ENCODE measurements around the gene AIM2.
"Not testable (repeated sequence)": the region's sequence is repeated elsewhere in the genome, so short reads cannot be mapped to it uniquely, and the experiment has no call there.

Gene AIM2

DNA sequence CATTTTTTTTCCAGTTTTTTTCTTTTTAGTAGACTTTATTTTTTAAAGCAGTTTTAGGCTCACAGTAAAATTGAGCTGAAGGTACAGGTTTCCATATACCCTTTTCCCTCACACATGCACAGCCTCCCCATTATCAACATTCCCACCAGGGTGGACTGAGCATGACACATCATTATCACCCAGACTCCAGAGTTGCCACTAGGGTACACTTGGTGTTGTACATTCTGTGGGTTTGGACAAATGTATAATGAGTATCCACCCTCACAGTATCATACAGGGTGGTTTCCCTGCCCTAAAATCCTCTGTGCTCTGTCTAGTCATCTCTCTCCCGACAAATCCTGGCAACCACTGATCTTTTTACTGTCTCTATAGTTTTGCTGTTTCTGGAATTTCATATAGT, 3.0 kb upstream of the AIM2 start:
- DNase-seq (ENCODE audit: low spot score): no peak

DNA sequence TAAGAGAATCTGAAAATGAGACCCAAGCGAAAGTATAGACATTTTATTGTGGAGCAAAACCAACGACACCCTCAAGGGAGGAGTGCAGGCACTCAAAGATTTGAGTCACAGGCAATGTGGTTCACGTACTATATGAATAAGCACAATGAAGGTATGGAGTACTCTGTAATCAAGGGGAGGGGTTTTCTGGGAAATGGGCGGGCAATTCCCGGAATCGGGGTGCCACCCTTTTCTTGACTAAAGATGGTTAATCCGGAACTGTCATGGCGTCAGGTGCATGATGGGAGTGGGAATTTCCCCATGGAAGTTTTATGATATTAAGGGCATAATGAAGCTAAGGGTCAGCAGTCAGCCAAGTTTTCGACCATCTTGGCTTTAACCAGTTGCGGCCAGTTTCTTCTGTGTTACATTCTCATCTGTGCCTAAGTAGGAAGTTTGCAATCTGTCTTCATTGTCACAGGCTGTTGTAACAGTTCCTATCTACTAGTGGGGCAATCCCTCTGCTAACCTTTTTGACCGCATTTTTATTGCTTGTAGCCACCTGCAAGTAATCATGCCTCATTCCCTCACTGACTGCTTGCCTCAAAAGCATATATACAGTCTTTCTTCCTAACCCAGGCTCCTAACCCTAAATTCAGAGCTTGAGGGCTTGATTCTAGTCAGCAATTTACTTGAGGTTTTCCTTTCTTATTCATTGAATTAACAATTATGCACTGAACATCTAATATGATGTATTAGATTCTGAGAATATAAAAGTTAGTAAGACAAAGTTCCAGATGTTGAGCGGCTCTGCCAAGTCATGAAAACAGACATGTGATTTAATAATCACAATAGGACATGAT, 775 bp upstream of the AIM2 start:
- DNase-seq (ENCODE audit: low spot score): no peak

DNA sequence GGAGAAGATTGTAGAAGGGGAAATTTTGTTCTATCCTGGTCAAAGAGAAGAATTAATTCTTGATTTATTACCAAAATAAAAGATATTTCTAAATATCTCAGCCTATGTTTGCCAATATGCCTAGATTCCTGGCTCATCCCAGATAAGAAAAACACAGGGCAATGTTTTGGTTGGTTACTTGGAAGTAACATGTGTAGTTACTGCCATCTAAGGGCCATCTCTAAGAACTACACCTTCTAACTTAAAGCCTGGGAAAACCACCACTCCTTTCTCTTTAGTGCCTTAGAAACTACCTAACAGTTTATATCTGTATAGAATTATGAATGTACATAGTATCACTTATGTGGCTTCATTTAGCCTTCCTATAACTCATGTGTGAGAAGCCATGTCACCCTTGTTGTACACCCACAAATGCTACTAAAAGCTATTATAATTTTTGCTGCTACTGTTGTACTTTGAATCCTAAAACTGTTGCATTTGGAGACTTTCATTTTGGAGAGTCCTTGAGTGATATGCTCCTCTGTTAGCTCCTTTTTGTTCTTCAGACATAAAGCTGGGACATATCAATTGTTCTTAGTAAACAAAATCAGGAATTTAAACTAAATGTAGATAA, 4.5 kb downstream of the AIM2 start:
- peak; percentile 41 for DNase-seq (ENCODE audit: low spot score)

DNA sequence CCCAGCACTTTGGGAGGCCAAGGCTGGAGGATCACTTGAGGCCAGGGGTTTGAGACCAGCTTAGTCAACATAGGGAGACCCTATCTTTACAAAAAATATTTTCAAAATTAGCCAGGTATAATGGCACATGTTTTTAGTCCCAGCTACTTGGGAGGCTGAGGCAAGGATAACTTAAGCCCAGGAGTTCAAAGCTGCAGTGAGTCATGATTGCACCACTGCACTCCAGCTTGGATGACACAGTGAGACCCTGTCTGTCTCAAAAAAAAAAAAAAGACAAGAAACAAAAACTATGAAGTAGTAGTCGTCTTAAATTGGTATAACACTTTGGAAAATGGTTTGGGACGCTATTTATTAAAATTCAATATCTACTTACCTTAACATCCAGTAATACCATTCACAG, 7.7 kb downstream of the AIM2 start:
- DNase-seq (ENCODE audit: low spot score): no peak

DNA sequence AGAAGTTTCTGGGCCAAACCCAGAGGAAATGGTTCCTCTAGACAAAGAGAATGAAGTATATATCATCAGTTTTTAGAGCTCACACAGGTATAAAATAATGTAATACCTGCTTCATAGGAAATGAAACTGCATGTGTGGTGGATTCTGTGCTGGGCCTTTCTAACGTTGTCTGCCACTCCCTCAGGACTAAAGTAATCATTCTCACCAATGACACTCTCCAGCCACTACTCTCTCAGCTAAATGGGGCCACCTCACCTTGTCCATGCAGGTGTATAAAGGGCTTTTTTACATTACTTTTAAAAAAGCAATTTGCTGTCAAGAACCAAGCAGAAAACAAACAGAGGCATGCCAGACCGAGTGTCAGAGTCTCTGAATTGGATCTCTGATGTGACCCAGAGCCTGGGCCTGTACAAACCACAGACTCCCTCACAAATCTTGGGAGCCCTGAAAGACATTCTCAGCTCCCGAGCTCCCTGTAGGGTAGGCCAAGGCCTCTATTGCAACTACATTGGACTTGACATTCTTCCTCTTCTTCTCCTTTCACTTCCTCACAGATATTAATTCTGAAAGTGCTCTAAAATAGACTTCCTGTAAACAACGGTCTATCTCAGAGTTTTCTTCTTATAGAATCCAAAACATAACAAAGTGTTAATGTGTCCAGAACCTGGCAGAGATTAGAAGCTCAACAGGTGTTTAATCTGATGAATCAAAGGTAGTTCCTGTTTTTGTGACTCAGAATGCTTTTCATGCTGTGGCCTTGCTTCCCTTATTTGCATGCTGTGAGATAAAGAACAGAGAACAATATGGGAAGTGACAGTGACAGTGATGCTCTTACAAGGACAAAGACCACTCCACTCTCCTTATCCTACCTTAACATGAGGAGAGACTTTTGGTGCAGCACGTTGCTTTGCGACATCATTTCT, 8.6 kb downstream of the AIM2 start:
- no peak for DNase-seq (ENCODE audit: low spot score)

DNA sequence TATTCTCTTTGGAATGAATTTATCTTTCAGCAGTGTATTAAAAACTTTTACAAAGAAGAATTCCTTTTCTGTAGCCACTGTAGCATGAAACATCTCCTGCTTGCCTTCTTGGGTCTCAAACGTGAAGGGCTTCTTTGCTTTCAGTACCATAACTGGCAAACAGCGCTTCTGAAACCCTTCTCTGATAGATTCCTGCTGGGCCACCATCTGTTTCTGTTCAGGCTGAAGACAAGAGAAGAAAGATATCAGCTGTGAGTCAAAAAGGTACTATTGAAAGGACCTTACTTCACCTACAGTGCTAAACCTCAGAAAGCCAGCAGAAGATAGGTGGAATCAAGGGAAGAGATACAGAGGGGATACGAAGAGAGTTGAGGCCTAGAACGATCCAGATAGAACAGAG, 10.5 kb downstream of the AIM2 start:
- DNase-seq (ENCODE audit: low spot score): no peak

DNA sequence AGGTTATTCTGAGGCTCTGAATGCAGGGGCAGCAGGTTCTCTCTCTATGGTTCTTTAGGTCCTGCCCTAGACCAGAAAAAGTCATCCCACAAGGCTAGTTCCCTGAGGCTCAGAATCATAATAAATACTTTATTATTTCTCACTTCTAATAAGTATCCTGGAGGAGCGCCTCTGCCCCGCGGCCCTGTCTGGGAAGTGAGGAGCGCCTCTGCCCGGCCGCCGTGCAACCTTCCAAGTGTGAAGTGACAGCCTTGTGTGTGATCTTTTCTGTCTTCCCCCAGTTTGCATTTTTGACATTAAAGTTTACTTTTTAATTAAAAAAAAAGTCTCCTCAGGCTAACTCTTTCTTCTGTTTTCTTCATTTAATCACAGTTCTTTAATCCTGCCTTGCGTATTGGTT, 11.5 kb downstream of the AIM2 start:
- no peak for DNase-seq (ENCODE audit: low spot score)

DNA sequence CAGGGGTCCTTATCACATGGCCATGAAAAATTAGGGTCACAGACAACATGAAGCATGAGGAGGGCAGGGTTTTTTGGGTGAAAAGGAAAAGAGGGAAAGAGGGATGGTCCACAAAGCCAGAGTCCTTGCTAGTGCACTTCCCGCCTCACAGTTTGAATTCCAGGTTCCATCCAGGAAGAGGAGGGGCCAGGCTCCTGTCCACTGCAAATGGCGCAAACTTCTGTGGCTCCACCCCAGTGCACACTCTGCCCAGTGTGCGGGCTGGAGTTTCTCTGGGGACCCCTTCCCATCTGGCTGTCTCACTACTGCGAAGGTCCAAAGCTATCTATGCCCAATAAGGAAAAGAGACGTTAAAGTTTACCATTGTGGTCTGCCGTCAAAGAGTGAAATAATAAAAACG, 17.8 kb downstream of the AIM2 start:
- no peak for DNase-seq (ENCODE audit: low spot score)

DNA sequence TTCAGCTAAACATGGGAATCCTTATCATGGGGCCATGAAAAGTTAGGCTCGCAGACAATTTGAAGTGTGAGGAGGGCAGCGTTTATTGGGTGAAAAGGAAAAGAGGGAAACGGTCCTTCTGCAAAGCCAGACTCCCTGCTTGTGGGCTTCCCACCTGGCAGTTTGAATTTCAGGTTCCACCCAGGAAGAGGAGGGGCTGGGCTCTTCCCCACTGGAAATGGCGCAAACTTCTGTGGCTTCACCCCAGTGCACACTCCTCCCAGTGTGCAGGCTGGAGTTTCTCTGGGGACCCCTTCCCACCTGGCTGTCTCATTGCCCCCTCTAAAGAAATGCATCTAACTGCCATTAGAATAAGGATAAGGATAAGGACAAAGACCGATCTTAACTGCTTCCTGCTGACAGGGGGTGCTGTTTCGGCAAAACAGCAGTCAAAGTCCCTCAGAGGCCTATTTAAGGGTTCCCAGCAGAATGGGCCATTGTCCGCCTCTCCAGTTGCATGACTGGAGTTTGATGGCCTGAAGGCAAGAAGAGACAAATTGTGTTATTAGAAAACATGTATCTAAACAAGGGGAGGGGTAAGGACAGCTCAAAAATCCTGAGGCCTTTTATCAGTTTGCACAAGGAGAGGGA, 20.4 kb downstream of the AIM2 start:
- DNase-seq (ENCODE audit: low spot score): no peak

DNA sequence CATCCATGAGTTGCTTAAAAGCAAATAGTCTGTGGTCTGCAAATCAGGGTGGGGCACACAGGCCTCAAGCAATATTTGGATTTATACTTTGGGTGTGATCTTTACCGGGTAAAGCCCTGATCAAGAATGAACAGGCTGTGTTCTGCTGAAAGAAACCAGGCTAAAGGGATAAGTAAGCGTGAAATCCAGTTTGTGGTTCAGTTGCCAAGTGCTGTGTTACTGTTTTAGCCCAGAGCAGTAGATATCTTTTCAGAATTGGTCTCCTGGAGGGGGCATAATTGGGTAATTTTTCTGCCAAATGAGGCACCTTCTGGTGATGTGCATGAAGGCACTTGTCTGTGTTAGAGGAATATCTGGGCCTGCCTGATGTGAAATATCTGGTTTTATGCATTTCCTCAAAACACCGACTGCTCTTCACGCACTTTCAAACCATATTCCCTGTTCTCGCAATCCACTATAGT, 21.4 kb downstream of the AIM2 start:
- no peak for DNase-seq (ENCODE audit: low spot score)

DNA sequence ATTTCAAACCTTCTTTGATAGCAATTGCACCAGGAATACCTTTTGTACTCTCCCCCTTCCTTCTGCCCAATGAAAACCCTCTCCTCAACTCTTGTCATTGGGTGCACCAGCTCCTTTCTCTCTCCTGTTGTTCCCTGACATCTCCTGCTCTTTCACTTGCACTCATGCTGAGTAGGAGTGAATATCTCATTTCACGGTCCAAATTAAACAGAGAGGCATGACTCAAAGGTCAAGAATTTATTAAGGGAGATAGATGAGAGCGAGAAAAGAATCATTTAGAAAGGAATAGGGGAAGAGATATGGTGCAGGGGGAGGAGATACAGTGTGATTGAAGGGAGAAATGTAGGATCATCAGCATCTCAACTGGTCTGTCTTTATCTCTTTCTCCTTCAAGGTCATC, 22.1 kb downstream of the AIM2 start:
- DNase-seq (ENCODE audit: low spot score): no peak

DNA sequence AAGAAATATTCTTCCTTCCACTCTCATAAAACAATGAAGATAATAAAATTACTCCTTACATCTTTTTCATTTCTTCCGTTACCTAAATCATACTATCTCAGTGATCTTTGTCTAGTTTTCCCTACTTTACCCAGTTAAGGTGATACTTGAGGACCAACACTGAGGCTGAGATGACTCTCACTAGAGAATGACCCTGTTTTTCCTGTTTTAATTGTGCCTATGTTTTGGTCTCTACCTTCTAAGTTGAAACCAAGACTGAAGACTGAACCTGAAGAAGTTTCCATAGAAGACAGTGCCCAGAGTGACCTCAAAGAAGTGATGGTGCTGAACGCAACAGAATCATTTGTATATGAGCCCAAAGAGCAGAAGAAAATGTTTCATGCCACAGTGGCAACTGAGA, 25.1 kb downstream of the AIM2 start:
- DNase-seq (ENCODE audit: low spot score): no peak

DNA sequence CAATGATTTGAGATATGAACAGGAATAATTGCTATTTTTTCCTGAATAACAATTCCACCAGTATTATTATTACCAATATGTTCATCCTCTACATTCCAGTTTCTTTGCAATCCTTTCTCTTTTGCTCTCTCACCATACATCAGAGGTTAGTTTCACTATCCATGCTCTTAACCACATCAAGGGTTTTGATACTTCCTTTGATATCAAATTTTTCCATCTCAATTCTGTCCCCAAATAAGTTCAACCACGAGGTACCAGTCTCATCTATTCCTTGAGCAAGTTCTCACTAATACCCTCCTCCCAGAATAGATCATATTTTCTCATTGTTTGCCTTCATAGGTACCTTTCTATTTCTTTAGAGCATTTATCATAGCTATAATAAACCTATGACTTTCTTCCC, 30.1 kb downstream of the AIM2 start:
- DNase-seq (ENCODE audit: low spot score): not testable (repeated sequence)

DNA sequence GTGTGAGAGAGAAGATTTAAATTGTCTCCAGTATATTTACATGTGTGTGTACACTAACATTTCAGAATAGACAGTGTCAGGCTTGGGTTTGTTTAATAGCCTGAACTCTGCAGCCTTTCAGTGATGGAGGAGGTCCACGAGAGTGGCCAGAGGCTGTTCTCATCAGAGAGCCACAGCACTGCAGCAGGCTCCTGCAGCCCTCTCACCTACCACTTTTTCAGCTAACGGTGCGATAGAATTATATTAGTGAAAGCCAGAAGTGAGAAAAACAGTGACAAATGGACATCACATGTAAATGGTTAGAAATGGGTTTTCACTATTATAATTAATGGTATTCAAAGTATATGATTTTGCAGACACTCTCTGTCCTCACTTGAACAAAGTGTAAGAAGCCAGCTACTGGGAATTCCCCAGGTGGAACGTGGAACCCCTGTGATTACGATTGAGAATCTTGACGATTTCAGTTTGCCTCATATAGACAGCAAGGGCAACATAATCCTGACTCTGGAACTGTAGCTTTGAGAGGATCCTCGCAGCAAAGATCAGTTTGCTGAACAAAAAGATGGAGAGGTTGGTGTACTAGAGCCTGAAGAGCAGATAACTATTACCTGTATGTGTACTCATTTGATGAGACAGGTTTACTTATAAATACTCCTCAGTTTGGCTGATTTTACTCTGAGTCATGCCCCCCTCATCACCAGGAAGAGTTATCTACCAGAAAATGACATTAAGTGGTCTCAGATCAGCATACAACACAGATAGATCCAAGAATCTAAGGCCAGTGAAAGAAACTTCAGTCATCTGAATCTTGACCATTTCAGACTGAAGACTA, 35.5 kb downstream of the AIM2 start:
- no peak for DNase-seq (ENCODE audit: low spot score)

DNA sequence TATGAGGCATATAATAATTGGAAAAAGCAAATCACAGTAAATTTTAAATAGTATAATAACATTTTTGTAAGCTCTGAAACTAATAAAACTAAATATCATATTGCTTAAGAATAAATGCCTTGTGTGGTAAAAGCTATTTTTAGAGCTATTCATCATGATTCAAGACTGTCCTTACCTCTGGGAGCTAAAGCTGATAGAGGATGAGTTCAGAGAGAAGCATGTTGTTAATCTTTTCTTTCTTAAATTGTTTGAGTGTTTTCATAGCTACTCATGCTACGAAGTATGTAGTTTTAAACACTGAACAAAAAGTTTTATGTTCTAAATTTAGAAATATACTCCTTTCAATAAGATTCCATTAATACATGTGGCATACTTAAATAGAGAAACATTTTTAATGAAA, 36.4 kb downstream of the AIM2 start:
- DNase-seq (ENCODE audit: low spot score): peak; percentile 48

DNA sequence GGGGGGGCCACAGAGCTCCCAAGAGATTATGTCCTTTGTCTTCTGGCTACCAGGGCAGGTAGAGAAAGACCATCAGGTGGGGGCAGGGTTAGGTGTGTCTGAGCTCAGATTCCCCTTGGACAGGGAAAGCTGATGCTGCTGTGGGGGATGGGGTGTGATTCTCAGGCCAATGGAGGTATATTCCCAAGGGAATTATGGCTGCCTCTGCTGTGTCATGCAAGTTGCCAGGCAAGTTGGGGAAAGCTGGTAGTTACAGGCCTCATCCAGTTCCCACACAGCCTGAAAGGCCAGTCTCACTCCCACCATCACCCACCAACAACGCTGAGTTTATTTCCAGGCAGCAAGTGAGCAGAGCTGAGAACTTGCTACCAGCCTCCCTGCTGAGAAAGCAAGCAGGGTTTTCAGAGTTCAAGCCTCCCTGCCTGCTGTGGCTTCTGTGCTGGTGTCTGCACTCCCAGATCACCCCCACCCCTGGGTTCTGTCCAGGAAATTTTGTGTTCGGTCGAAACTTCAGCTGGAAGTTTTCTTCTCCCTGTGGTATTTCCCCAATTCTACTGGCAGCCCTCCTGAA, 45.6 kb downstream of the AIM2 start:
- DNase-seq (ENCODE audit: low spot score): no peak

DNA sequence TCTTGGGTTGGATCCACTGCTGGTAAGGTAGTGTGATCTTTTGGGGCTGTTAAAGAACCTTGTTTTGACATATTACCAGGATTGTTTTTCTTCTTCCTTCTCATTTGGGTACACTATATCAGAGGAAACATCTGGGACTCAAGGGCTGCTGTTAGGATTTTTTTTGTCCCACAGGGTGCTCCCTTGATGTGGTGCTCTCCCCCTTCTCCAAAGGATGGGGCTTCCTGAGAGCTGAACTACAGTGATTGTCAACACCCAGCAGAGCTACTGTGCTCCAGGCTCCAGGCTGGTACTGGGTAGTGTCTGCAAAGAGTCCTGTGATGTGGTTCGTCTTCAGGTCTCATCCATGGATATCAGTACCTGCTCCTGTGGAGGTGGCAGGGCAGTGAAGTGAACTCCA, 46.3 kb downstream of the AIM2 start:
- no peak for DNase-seq (ENCODE audit: low spot score)

DNA sequence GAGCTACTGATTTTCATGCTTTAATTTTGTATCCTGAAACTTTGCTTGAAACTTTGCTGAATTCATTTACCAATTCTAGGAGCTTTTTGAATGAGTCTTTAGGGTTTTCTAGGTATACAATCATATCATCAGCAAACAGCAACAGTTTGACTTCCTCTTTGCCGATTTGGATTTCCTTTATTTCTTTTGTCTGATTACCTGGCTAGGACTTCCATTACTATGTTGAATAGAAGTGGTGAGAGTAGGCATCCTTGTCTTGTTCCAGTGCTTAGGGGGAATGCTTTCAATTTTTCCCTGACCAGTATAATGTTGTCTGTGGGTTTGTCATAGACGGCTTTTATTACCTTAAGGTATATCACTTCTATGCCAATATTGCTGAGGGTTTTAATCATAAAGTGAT, 49.7 kb downstream of the AIM2 start:
- DNase-seq (ENCODE audit: low spot score): not testable (repeated sequence)

DNA sequence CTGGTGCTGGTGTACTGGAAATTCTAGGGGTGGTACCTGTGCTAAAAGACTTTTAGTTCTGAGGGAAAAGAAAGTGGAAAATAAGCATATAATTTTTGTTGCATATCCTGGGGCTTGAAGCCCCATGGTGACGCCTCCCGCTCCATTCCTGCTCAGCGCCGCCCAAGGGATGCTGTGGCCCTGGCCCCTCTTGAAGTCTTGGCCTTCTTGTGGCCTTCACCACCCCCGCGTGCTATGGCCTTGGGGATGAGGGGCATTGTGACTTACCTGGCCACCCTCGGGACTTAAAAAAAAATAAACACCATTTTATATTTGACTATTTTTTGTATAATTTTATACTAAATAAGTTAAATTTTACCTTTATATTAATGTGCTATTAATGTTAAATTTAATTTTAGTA, 51.5 kb downstream of the AIM2 start:
- no peak for DNase-seq (ENCODE audit: low spot score)

DNA sequence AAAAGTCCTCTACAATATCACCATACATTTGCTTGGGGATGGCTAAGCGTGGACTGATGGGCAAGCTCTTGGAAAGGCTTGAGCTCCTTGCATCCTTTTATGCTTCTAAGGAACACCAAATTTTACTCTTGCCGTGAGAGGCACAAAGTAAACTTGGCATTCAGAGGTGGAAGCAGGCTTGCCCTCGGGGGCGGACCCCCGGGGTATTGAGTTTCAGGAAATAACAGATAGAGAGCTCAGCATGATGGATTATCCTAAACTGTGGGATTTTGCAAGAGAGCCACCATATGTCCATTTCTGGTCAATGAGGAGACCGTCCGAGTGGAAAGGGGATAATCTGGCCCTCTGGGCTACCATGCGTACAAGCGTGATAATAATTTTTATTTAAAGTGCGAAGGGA, 52.8 kb downstream of the AIM2 start:
- no peak for DNase-seq (ENCODE audit: low spot score)

DNA sequence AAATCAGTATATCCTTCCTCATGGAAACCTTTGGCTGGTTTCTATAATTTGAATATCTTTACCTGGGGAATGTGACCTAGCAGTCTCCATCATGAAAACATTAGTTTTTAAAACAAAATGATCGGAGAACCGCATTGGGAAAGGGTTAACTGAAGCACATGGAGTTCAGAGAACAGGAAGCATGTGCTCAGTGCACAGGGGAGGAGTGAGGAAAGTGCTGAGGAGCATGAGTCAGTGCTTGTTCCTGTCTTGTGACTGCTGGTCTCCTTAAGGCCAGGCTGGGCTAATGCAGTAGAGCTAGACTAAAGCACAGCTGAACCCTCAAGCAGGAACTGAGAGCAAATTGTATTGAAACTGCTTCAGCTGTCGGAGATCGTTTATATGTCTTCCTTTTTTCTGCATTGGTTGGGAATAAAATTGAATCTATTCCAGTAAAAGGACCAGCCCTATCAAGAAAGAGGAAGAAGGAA, 61.1 kb downstream of the AIM2 start:
- DNase-seq (ENCODE audit: low spot score): peak; percentile 63
